Liver (tissue), 9 donors: ENCODE measurements around the gene PRR23E. TPM values are rescaled to one million over a fixed set of nuclear protein-coding genes. Genes with fewer than 3 reads are reported as not detected.

ENCODE experiments used
- DNase-seq: peaks from one replicate; pipeline ENCODE4 v3.0.0-alpha.2; 2017; ENCODE audit warnings: low spot score
- H3K27ac ChIP-seq, 2 donors: one replicate each; pipeline ENCODE4 v1.7.0; 2013; ENCODE audit warnings: inconsistent platforms in 2 of 2, low read length in 2 of 2, control low read depth in 1 of 2, low read depth in 1 of 2, mild to moderate bottlenecking in 1 of 2
- H3K27me3 ChIP-seq, 4 donors: one replicate each; pipeline versions ENCODE4 v1.6.1 to v1.7.0; 2013; ENCODE audit warnings: low read length in 3 of 4, inconsistent platforms in 1 of 4, mild to moderate bottlenecking in 1 of 4, moderate library complexity in 1 of 4; ENCODE audit not compliant: control insufficient read depth in 4 of 4, insufficient read depth in 4 of 4
- H3K36me3 ChIP-seq, 4 donors: one replicate each; pipeline versions ENCODE4 v1.6.1 to v1.7.0; 2013; ENCODE audit warnings: low read length in 3 of 4, mild to moderate bottlenecking in 3 of 4, low read depth in 1 of 4, moderate library complexity in 1 of 4; ENCODE audit not compliant: control insufficient read depth in 4 of 4, insufficient read depth in 3 of 4
- H3K4me1 ChIP-seq, 4 donors: one replicate each; pipeline versions ENCODE4 v1.6.1 to v1.7.0; 2013; ENCODE audit warnings: low read length in 3 of 4, mild to moderate bottlenecking in 3 of 4, moderate library complexity in 1 of 4; ENCODE audit not compliant: control insufficient read depth in 4 of 4, insufficient read depth in 4 of 4
- H3K4me3 ChIP-seq, 3 donors: one replicate each; pipeline versions ENCODE4 v1.6.1 to v1.7.0; 2013; ENCODE audit warnings: low read length in 3 of 3, control low read depth in 1 of 3, low read depth in 1 of 3, mild to moderate bottlenecking in 1 of 3
- H3K9ac ChIP-seq, 2 donors: one replicate each; pipeline ENCODE4 v1.7.0; 2013; ENCODE audit warnings: low read length in 2 of 2, mild to moderate bottlenecking in 2 of 2, moderate library complexity in 2 of 2, control low read depth in 1 of 2, low read depth in 1 of 2
- H3K9me3 ChIP-seq, 4 donors: one replicate each; pipeline versions ENCODE4 v1.6.1 to v1.7.0; 2013; ENCODE audit warnings: low read length in 3 of 4; ENCODE audit not compliant: control insufficient read depth in 4 of 4
- EGR1 ChIP-seq, 2 donors: IDR thresholded peaks; 2 replicates each; pipeline ENCODE4 v1.6.1; 2016 to 2018; ENCODE audit warnings: antibody characterized with exemption in 2 of 2, low read depth in 2 of 2
- FOXA1 ChIP-seq: IDR thresholded peaks from 2 replicates; pipeline ENCODE4 v1.6.1; 2016; ENCODE audit warnings: antibody characterized with exemption
- FOXA2 ChIP-seq: IDR thresholded peaks from 2 replicates; pipeline ENCODE4 v1.6.1; 2016; ENCODE audit warnings: antibody characterized with exemption
- GABPA ChIP-seq, 2 donors: IDR thresholded peaks in 1 of 2; conservative IDR thresholded peaks in 1 of 2; 2 replicates each; pipeline ENCODE4 v1.6.1; 2016; ENCODE audit warnings: antibody characterized with exemption in 2 of 2, mild to moderate bottlenecking in 1 of 2, moderate library complexity in 1 of 2
- HNF4A ChIP-seq, 2 donors: conservative IDR thresholded peaks; 2 replicates each; pipeline ENCODE4 v1.6.1; 2016; ENCODE audit warnings: antibody characterized with exemption in 2 of 2, mild to moderate bottlenecking in 2 of 2
- JUND ChIP-seq, 2 donors: IDR thresholded peaks; 2 replicates each; pipeline ENCODE4 v1.6.1; 2016; ENCODE audit warnings: antibody characterized with exemption in 2 of 2
- NR2F2 ChIP-seq: IDR thresholded peaks from 2 replicates; pipeline ENCODE4 v1.6.1; 2016; ENCODE audit warnings: antibody characterized with exemption
- RAD21 ChIP-seq, 2 donors: IDR thresholded peaks; 2 replicates each; pipeline ENCODE4 v1.6.1; 2016; ENCODE audit warnings: antibody characterized with exemption in 2 of 2, mild to moderate bottlenecking in 2 of 2
- RXRA ChIP-seq, 2 donors: IDR thresholded peaks; 2 replicates each; pipeline ENCODE4 v1.6.1; 2017 to 2018; ENCODE audit warnings: antibody characterized with exemption in 2 of 2, mild to moderate bottlenecking in 1 of 2
- TAF1 ChIP-seq: conservative IDR thresholded peaks from 2 replicates; pipeline ENCODE4 v1.6.1; 2016; ENCODE audit warnings: antibody characterized with exemption, mild to moderate bottlenecking
- YY1 ChIP-seq: IDR thresholded peaks from 2 replicates; pipeline ENCODE4 v1.6.1; 2016; ENCODE audit warnings: antibody characterized with exemption, mild to moderate bottlenecking
- WGBS: extraction: QIAGEN DNeasy Blood & Tissue Kit; methylation state at CpG from one replicate; pipeline ENCODE4 v1.1.7; 2013; 5-methylcytosine and 5-hydroxymethylcytosine counted together
- polyA plus RNA-seq, 2 donors: library from polyadenylated mRNA; stranded (reverse) in 1 of 2; unstranded in 1 of 2; fragments of 200-250 nt in 1 of 2; fragments of >200 nt in 1 of 2; fragmentation: Nextera tagmentation in 1 of 2; extraction: Ambion mirVana in 1 of 2; gene quantifications; one replicate each; pipeline versions ENCODE4 v1.2.1 to v1.2.3, GENCODE V29; 2013 to 2015
- total RNA-seq, 2 donors: library from RNA; depleted of rRNA; stranded (reverse); fragments of >200 nt; gene quantifications; one replicate each; pipeline ENCODE4 v1.2.3, GENCODE V29; 2014
- TF ChIP-seq, protein P1 (sequence below): IDR thresholded peaks from 2 replicates; pipeline ENCODE4 v1.6.1; 2016; ENCODE audit warnings: antibody characterized with exemption, mild to moderate bottlenecking
- TF ChIP-seq, protein P2 (sequence below): IDR thresholded peaks from 2 replicates; pipeline ENCODE4 v1.6.1; 2016; ENCODE audit warnings: antibody characterized with exemption
- TF ChIP-seq, protein P3 (sequence below): IDR thresholded peaks from 2 replicates; pipeline ENCODE4 v1.6.1; 2016; ENCODE audit warnings: antibody characterized with exemption
- TF ChIP-seq, protein P4 (sequence below): fragments of 150-350 bp; IDR thresholded peaks from 2 replicates; pipeline ENCODE4 v1.5.1; 2017; ENCODE audit warnings: improper control_type of control experiment, low read depth, low read length; ENCODE audit not compliant: missing input control
- donor health status: healthy.
- donor health status: healthy.
- donor health status: healthy.
- donor health status: healthy.
- donor health status: healthy.

The PRR23E gene
- total and polyA plus RNA-seq, 4 donors, result not detected

GRCh38 chr3:127193341-127193740, 410 bp downstream of the PRR23E start:
- 81% methylated on average over 11 of the region's 11 CpGs for WGBS
- Histone ChIP-seq H3K9ac (no peak overlapping the region), H3K27me3 (no peaks in the 10 kb centered on the region), H3K4me1 (no peaks in the 10 kb centered on the region), H3K4me3 (no peak overlapping the region), H3K27ac (no peak overlapping the region), H3K36me3 (peaks cover 0 to 1% (median 0%) of the 10 kb centered on the region in 4 donors), H3K9me3 (peaks cover 3 to 18% (median 6%) of the 10 kb centered on the region in 4 donors)
- TF ChIP-seq JUND (IDR thresholded peaks at IDR 0.05), result no peak
- TF ChIP-seq TAF1, result no peak
- TF ChIP-seq YY1, result no peak
- no peak for TF ChIP-seq RXRA (IDR thresholded peaks at IDR 0.05)
- TF ChIP-seq, protein P1, sequence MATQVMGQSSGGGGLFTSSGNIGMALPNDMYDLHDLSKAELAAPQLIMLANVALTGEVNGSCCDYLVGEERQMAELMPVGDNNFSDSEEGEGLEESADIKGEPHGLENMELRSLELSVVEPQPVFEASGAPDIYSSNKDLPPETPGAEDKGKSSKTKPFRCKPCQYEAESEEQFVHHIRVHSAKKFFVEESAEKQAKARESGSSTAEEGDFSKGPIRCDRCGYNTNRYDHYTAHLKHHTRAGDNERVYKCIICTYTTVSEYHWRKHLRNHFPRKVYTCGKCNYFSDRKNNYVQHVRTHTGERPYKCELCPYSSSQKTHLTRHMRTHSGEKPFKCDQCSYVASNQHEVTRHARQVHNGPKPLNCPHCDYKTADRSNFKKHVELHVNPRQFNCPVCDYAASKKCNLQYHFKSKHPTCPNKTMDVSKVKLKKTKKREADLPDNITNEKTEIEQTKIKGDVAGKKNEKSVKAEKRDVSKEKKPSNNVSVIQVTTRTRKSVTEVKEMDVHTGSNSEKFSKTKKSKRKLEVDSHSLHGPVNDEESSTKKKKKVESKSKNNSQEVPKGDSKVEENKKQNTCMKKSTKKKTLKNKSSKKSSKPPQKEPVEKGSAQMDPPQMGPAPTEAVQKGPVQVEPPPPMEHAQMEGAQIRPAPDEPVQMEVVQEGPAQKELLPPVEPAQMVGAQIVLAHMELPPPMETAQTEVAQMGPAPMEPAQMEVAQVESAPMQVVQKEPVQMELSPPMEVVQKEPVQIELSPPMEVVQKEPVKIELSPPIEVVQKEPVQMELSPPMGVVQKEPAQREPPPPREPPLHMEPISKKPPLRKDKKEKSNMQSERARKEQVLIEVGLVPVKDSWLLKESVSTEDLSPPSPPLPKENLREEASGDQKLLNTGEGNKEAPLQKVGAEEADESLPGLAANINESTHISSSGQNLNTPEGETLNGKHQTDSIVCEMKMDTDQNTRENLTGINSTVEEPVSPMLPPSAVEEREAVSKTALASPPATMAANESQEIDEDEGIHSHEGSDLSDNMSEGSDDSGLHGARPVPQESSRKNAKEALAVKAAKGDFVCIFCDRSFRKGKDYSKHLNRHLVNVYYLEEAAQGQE, result no peak
- TF ChIP-seq, protein P2, sequence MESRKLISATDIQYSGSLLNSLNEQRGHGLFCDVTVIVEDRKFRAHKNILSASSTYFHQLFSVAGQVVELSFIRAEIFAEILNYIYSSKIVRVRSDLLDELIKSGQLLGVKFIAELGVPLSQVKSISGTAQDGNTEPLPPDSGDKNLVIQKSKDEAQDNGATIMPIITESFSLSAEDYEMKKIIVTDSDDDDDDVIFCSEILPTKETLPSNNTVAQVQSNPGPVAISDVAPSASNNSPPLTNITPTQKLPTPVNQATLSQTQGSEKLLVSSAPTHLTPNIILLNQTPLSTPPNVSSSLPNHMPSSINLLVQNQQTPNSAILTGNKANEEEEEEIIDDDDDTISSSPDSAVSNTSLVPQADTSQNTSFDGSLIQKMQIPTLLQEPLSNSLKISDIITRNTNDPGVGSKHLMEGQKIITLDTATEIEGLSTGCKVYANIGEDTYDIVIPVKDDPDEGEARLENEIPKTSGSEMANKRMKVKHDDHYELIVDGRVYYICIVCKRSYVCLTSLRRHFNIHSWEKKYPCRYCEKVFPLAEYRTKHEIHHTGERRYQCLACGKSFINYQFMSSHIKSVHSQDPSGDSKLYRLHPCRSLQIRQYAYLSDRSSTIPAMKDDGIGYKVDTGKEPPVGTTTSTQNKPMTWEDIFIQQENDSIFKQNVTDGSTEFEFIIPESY, result no peak
- no peak for TF ChIP-seq FOXA1
- DNase-seq, result no peak

GRCh38 chr3:127193775-127194174, 844 bp downstream of the PRR23E start:
- DNase-seq, result no peak
- Histone ChIP-seq H3K9ac (no peak overlapping the region), H3K4me1 (no peaks in the 10 kb centered on the region), H3K27me3 (no peaks in the 10 kb centered on the region), H3K27ac (no peak overlapping the region), H3K9me3 (peaks cover 3 to 18% (median 6%) of the 10 kb centered on the region in 4 donors), H3K36me3 (peaks cover 0 to 1% (median 0%) of the 10 kb centered on the region in 4 donors), H3K4me3 (no peak overlapping the region)
- TF ChIP-seq FOXA2 (no peak), HNF4A (conservative IDR thresholded peaks at IDR 0.05) (no peak), TAF1 (no peak), GABPA (IDR thresholded peaks at IDR 0.05 in 1 of 2, conservative IDR thresholded peaks at IDR 0.05 in 1 of 2) (no peak), RAD21 (IDR thresholded peaks at IDR 0.05) (no peak), NR2F2 (no peak), YY1 (no peak), EGR1 (IDR thresholded peaks at IDR 0.05; ENCODE audit: low read depth in 2 of 2) (no peak)
- TF ChIP-seq, protein P3, sequence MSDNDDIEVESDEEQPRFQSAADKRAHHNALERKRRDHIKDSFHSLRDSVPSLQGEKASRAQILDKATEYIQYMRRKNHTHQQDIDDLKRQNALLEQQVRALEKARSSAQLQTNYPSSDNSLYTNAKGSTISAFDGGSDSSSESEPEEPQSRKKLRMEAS, result no peak
- TF ChIP-seq, protein P2, result no peak
- TF ChIP-seq, protein P4, sequence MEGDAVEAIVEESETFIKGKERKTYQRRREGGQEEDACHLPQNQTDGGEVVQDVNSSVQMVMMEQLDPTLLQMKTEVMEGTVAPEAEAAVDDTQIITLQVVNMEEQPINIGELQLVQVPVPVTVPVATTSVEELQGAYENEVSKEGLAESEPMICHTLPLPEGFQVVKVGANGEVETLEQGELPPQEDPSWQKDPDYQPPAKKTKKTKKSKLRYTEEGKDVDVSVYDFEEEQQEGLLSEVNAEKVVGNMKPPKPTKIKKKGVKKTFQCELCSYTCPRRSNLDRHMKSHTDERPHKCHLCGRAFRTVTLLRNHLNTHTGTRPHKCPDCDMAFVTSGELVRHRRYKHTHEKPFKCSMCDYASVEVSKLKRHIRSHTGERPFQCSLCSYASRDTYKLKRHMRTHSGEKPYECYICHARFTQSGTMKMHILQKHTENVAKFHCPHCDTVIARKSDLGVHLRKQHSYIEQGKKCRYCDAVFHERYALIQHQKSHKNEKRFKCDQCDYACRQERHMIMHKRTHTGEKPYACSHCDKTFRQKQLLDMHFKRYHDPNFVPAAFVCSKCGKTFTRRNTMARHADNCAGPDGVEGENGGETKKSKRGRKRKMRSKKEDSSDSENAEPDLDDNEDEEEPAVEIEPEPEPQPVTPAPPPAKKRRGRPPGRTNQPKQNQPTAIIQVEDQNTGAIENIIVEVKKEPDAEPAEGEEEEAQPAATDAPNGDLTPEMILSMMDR, result no peak
- WGBS, result 76% methylated on average over 3 of the region's 3 CpGs
